Measurements from ENCODE around the gene WNT4.

- no peak for TF ChIP-seq CTCF (IDR thresholded peaks at IDR 0.05)
- no peak for TF ChIP-seq EZH2 (IDR thresholded peaks at IDR 0.05)
- TF ChIP-seq EZH2phosphoT487 (IDR thresholded peaks at IDR 0.05), result no peak
These were observed 20.7 kb upstream of the WNT4 start for GRCh38 chr1:22163564-22163963.

Measured in neural progenitor cell (in vitro differentiated cells).